HG03520 (cell line): ENCODE measurements around the gene THOC6.

Experiments used
- ATAC-seq: cut with Tn5 transposase; IDR thresholded peaks from one replicate; pipeline ENCODE4 v1.9.1; 2021; ENCODE audit warnings: mild to moderate bottlenecking, moderate library complexity; ENCODE audit not compliant: unreplicated experiment

The THOC6 gene

GRCh38 chr16:3014971-3015370, 8.9 kb upstream of the THOC6 start:
- ATAC-seq = no peak

- ATAC-seq = no peak
These were observed 7.8 kb upstream of the THOC6 start for GRCh38 chr16:3015865-3016521.

GRCh38 chr16:3017344-3017743, 6.5 kb upstream of the THOC6 start:
- ATAC-seq = no peak

GRCh38 chr16:3017794-3018506, 5.9 kb upstream of the THOC6 start, which contains the start of gene CLDN6:
TSS of gene CLDN6 (minus strand) at chr16:3018183. CDS start at chr16:3016021, 2,162 bp downstream.
- ATAC-seq = no peak

- no peak for ATAC-seq
These were observed 4.1 kb upstream of the THOC6 start for GRCh38 chr16:3019594-3020246.

- no peak for ATAC-seq
These were observed 3.6 kb upstream of the THOC6 start, which contains the start of gene TNFRSF12A for GRCh38 chr16:3020247-3020603. TSS of gene TNFRSF12A (plus strand) at chr16:3020368. CDS start at chr16:3020398, 30 bp downstream.

- no peak for ATAC-seq
These were observed 3.0 kb upstream of the THOC6 start for GRCh38 chr16:3020604-3021448.

GRCh38 chr16:3021449-3022207, 2.2 kb upstream of the THOC6 start:
- no peak for ATAC-seq

GRCh38 chr16:3022208-3022683, 1.6 kb upstream of the THOC6 start:
- no peak for ATAC-seq

- ATAC-seq = no peak
These were observed 986 bp upstream of the THOC6 start for GRCh38 chr16:3022684-3023414.

- ATAC-seq = no peak
These were observed 493 bp upstream of the THOC6 start for GRCh38 chr16:3023415-3023668.

- ATAC-seq = no peak
These were observed 1.5 kb downstream of the THOC6 start for GRCh38 chr16:3025032-3026002.

- ATAC-seq = no peak
These were observed 2.2 kb downstream of the THOC6 start for GRCh38 chr16:3026003-3026378.

- no peak for ATAC-seq
These were observed 3.0 kb downstream of the THOC6 start for GRCh38 chr16:3026609-3027488.

- no peak for ATAC-seq
These were observed 3.6 kb downstream of the THOC6 start for GRCh38 chr16:3027489-3027795.

GRCh38 chr16:3027983-3028715, 4.3 kb downstream of the THOC6 start:
- no peak for ATAC-seq

- no peak for ATAC-seq
These were observed 5.0 kb downstream of the THOC6 start for GRCh38 chr16:3028716-3029319.
